NT2/D1 (cell line): ENCODE measurements around the gene KSR1.

ENCODE experiments used
- SUZ12 ChIP-seq: IDR thresholded peaks from 2 replicates; pipeline ENCODE4 v1.6.1; 2011; ENCODE audit not compliant: insufficient read length, insufficient read depth; ENCODE audit errors: extremely low read depth
- YY1 ChIP-seq: IDR thresholded peaks from 2 replicates; pipeline ENCODE4 v1.6.1; 2011; ENCODE audit not compliant: insufficient read length, insufficient read depth
- ZNF274 ChIP-seq: IDR thresholded peaks from 2 replicates; pipeline ENCODE4 v1.6.1; 2011; ENCODE audit warnings: mild to moderate bottlenecking, low read depth, low read length

GRCh38 chr17:27621942-27622559 lies 165.8 kb downstream of the KSR1 start:
- TF ChIP-seq ZNF274 (no peak), YY1 (no peak), SUZ12 (no peak)
